ENCODE measurements around the gene UBR1.

DNA sequence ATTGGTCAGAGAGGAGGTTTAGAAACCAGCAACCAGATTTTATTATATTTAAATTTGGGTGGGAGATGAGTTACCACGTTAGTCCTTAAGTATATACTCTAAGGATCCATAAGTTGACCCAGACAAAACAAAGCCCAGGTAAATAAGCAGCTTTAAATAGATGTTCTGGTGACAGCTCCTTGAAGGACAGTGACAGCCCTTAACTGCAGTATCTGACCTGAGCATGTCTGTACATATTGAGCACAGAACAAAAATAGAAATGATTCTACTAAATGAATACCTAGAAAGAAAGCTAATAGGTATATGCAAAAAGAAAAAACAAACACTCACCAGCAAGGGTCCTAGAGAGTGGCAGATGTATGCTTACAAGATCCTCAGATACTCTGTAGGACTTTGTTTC, 63.0 kb downstream of the UBR1 start:
- TF ChIP-seq, protein P1, sequence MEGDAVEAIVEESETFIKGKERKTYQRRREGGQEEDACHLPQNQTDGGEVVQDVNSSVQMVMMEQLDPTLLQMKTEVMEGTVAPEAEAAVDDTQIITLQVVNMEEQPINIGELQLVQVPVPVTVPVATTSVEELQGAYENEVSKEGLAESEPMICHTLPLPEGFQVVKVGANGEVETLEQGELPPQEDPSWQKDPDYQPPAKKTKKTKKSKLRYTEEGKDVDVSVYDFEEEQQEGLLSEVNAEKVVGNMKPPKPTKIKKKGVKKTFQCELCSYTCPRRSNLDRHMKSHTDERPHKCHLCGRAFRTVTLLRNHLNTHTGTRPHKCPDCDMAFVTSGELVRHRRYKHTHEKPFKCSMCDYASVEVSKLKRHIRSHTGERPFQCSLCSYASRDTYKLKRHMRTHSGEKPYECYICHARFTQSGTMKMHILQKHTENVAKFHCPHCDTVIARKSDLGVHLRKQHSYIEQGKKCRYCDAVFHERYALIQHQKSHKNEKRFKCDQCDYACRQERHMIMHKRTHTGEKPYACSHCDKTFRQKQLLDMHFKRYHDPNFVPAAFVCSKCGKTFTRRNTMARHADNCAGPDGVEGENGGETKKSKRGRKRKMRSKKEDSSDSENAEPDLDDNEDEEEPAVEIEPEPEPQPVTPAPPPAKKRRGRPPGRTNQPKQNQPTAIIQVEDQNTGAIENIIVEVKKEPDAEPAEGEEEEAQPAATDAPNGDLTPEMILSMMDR (IDR thresholded peaks at IDR 0.05; ENCODE audit: low read length) = no peak
- no peak for TF ChIP-seq EZH2 (IDR thresholded peaks at IDR 0.05; ENCODE audit: borderline replicate concordance, low read length)
